ENCODE data around the gene KLHL8.

KLHL8 gene

DNA sequence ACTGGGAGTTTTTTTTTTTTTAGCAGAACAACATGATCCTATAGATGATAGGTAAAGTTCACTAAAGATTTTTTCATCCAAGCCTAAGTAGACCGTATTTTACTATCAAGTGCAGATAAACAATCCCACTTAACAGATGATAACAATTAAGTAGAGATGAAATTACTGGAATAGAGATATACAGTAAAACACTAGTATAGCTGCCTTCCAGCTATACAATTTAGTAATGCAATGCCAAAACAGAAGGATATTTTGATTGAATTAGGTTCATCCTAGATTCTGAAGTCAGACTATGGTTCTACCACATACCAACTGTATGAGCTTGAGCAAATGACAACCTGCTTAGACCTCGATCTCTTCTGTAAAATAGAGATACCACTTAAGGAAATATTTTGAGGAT, 24.3 kb downstream of the KLHL8 start:
- no peak for DNase-seq
- Histone ChIP-seq H3K9me3 (no peaks in the 10 kb centered on the region), H3K4me1 (peaks cover 8% of the 10 kb centered on the region; the same call in 1 of the 2 replicates), H3K36me3 (no peaks in the 10 kb centered on the region), H3K4me3 (ENCODE audit: low read depth, low read length) (no peak overlapping the region), H3K27me3 (no peaks in the 10 kb centered on the region)
- TF ChIP-seq, protein P1, sequence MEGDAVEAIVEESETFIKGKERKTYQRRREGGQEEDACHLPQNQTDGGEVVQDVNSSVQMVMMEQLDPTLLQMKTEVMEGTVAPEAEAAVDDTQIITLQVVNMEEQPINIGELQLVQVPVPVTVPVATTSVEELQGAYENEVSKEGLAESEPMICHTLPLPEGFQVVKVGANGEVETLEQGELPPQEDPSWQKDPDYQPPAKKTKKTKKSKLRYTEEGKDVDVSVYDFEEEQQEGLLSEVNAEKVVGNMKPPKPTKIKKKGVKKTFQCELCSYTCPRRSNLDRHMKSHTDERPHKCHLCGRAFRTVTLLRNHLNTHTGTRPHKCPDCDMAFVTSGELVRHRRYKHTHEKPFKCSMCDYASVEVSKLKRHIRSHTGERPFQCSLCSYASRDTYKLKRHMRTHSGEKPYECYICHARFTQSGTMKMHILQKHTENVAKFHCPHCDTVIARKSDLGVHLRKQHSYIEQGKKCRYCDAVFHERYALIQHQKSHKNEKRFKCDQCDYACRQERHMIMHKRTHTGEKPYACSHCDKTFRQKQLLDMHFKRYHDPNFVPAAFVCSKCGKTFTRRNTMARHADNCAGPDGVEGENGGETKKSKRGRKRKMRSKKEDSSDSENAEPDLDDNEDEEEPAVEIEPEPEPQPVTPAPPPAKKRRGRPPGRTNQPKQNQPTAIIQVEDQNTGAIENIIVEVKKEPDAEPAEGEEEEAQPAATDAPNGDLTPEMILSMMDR (IDR thresholded peaks at IDR 0.05; ENCODE audit: low read depth, low read length), result no peak

DNA sequence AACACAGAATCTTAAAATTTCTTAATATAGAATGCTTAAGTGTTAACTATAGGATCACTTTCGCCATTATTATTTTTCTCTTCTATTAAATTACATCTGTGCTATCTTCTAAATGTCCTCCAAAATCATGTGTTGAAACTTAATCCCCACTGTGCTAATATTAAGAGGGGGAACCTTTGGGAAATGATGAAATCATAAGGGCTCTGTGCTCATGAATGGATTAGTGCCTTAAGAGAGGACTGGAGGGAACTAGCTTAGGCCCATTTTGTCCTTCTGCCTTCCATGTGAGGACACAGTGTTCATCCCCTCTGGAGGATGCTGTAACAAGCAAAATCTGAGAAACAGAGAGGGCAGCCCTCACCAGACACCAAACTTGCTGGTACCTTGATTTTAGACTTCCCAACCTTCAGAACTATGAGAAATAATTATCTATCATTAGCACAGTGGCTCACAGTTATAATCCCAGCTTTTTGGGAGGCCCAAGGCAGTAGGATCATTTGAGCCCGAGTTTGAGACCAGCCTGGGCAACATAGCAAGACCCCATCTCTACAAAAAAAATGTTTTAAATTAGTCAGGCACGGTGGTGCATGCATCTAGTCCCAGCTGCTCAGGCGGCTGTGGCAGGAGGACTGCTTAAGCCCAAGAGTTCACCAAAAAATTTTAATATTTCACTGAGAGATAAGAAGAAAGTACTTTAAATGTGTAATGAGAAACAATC, 26.3 kb downstream of the KLHL8 start:
- Histone ChIP-seq H3K36me3 (no peaks in the 10 kb centered on the region), H3K9me3 (no peaks in the 10 kb centered on the region), H3K4me3 (ENCODE audit: low read depth, low read length) (no peak overlapping the region), H3K27me3 (no peaks in the 10 kb centered on the region), H3K4me1 (peaks cover 8% of the 10 kb centered on the region; the same call in 1 of the 2 replicates)
- TF ChIP-seq, protein P1 (IDR thresholded peaks at IDR 0.05; ENCODE audit: low read depth, low read length), result no peak
- no peak for DNase-seq

GRCh38 chr4:87192145-87192919, 28.1 kb downstream of the KLHL8 start:
- Histone ChIP-seq H3K36me3 (no peaks in the 10 kb centered on the region), H3K4me3 (ENCODE audit: low read depth, low read length) (no peak overlapping the region), H3K4me1 (peaks cover 8% of the 10 kb centered on the region; the same call in 1 of the 2 replicates), H3K27me3 (no peaks in the 10 kb centered on the region), H3K9me3 (no peaks in the 10 kb centered on the region)
- TF ChIP-seq, protein P1 (IDR thresholded peaks at IDR 0.05; ENCODE audit: low read depth, low read length), result no peak
- DNase-seq, result no peak

- DNase-seq, result no peak
- no peaks in the 10 kb centered on the region for H3K36me3 ChIP-seq
- H3K9me3 ChIP-seq, result no peaks in the 10 kb centered on the region
- H3K4me1 ChIP-seq, result peaks cover 7% of the 10 kb centered on the region; the same call in 1 of the 2 replicates
- no peaks in the 10 kb centered on the region for H3K27me3 ChIP-seq
- TF ChIP-seq, protein P1 (IDR thresholded peaks at IDR 0.05; ENCODE audit: low read depth, low read length), result no peak
- no peak overlapping the region for H3K4me3 ChIP-seq (ENCODE audit: low read depth, low read length)
Observed at GRCh38 chr4:87188932-87189331, 31.5 kb downstream of the KLHL8 start.

- no peak for DNase-seq
- Histone ChIP-seq H3K4me1 (peaks cover 10% of the 10 kb centered on the region; the same call in 1 of the 2 replicates), H3K9me3 (no peaks in the 10 kb centered on the region), H3K27me3 (no peaks in the 10 kb centered on the region), H3K36me3 (no peaks in the 10 kb centered on the region), H3K4me3 (ENCODE audit: low read depth, low read length) (no peak overlapping the region)
- TF ChIP-seq, protein P1 (IDR thresholded peaks at IDR 0.05; ENCODE audit: low read depth, low read length), result no peak
Observed at GRCh38 chr4:87188048-87188447, 32.4 kb downstream of the KLHL8 start.
